Transverse colon (tissue), 3 donors: ENCODE measurements around the gene LRRC7.

ENCODE experiments used
- CTCF ChIP-seq, 5 experiments: fragments of 200-600 bp in 3 of 5; fragments of 450-650 bp in 2 of 5; sonication (generic) in 3 of 5; IDR thresholded peaks; 1 replicate in 2 of 5; 2 replicates in 3 of 5; pipeline ENCODE4 v1.5.1; 2016 to 2017; ENCODE audit warnings: antibody characterized with exemption in 5 of 5, inconsistent platforms in 3 of 5, mild to moderate bottlenecking in 2 of 5, moderate library complexity in 1 of 5
- POLR2A ChIP-seq: fragments of 450-650 bp; IDR thresholded peaks from one replicate; pipeline ENCODE4 v1.6.1; 2016; ENCODE audit warnings: antibody characterized with exemption, mild to moderate bottlenecking, moderate library complexity

- TF ChIP-seq CTCF (IDR thresholded peaks at IDR 0.05) (no peak), POLR2A (no peak)
Observed at GRCh38 chr1:69842326-69842725, 274.6 kb downstream of the LRRC7 start.
